Renal cortical epithelial cell (primary cell): ENCODE measurements around the gene OLIG3. TPM values are rescaled to one million over a fixed set of nuclear protein-coding genes. Genes with fewer than 3 reads are reported as not detected.

ENCODE experiments used
- DNase-seq: peaks from one replicate; pipeline ENCODE4 v3.0.0-alpha.2; 2011; ENCODE audit warnings: low read depth
- total RNA-seq: library from RNA; depleted of rRNA; stranded (reverse); fragments of >200 nt; gene quantifications from 2 replicates; pipeline ENCODE4 v1.2.3, GENCODE V29; 2014

The OLIG3 gene
- total RNA-seq, 1 donor from 2014 or later, result not detected

GRCh38 chr6:137471497-137471896 lies 22.7 kb downstream of the OLIG3 start:
- DNase-seq, result no peak

DNA sequence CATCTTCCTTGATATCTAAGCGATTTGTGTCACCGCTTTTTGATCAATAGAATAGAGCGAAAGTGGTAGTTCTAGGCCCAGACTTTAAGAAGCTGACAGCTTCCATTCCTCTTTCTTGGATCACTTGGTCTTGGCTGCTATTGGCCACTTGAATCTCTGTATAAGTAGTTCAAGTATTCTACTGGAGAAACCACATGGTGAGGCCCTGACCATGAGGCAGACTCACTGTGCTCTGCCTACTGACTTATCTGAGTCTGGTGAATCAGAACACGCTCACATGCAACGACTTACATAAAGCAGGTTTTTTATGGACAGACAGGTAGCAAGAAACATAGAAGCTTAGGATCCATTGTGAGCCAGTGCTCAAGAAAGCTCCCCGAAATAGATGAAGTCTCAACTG lies 27.0 kb downstream of the OLIG3 start:
- DNase-seq, result no peak

DNA sequence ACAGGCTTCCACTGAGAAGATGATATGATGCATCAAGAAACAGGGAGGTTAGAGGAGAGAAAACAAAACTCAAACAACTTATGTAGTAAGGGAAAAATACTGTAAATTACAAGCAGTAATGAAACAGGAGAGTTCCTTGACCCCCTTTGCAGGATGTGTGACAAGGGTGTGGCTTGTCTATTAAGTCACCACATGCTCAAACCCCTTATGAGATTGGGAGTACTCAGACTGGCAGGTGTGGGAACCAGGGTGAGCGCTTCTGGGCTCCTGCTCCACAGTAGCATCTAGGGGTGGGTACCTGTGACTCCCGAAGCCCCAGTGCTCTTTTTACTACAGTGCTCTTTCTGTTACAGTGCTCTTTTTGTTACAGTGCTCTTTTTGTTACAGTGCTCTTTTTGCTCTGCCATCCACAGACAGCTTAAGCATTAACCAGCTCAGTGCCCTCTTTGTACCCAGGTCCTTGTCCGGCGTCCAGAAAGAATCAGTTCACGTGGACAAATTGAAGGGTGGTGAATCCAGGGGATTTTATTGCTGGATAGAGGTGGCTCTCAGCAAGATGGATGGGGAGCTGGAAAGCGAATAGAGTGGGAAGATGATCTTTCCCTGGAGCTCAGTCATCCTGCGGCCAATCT lies 28.7 kb downstream of the OLIG3 start:
- no peak for DNase-seq

DNA sequence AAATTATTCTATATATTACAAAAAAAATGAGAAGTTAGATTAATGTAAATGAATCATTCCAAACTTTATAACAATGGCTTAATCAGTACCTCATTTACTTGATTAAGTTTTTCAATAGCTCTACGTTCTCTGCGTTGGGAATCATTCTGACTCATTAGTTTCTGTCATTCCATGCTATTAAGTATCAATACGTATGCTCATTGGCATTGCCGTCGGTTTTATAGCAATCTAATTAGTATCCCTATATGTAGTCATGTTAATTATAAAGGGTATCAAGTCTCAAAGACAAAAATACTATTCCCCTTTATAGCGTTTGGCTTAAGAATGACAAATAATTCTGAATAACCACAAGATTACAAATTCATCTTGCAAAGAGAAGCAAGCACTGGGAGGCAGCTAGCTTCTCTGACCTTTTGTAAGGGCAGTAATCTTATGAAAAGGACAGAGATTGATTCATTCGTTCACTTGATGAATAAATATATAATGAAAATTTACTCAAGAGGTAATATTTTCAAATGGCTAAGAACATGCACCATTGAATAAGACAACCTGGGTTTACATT lies 41.8 kb downstream of the OLIG3 start:
- no peak for DNase-seq

DNA sequence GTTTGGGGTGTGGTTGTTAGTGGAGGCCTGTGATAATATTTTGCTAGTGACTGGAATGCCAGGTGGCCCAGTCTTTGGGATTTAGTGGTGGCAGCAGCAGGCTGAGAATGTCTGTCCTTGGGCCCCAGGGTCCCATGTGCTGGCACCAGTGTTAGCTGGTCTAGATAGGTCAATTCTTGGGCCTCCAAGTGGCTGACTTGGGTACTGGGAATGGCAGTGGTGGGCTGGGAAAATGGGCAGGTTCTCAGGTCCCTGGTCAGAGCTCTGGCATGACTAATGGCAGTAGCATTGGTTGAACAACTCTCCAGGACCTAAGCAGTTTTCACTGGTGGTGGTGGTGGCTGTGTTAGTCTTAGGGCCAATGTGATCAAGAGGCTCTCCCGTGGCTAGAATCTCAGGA lies 50.3 kb downstream of the OLIG3 start:
- no peak for DNase-seq
